Measurements from ENCODE around the gene DCAF17.

The DCAF17 gene, protein sequence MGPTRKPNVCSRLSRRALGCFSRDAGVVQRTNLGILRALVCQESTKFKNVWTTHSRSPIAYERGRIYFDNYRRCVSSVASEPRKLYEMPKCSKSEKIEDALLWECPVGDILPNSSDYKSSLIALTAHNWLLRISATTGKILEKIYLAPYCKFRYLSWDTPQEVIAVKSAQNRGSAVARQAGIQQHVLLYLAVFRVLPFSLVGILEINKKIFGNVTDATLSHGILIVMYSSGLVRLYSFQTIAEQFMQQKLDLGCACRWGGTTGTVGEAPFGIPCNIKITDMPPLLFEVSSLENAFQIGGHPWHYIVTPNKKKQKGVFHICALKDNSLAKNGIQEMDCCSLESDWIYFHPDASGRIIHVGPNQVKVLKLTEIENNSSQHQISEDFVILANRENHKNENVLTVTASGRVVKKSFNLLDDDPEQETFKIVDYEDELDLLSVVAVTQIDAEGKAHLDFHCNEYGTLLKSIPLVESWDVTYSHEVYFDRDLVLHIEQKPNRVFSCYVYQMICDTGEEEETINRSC

GRCh38 chr2:171434013-171434989, at the start of gene DCAF17:
DCAF17 (plus strand) TSS chr2:171434226; CDS start chr2:171434578, 352 bp downstream.
- peak; percentile 87 to 90 for DNase-seq (ENCODE audit: low read depth in 2 of 2)

GRCh38 chr2:171386627-171387026, 47.4 kb upstream of the DCAF17 start:
- DNase-seq (ENCODE audit: low read depth in 2 of 2): no peak

GRCh38 chr2:171387052-171387451, 47.0 kb upstream of the DCAF17 start:
- DNase-seq (ENCODE audit: low read depth in 2 of 2): no peak

DNA sequence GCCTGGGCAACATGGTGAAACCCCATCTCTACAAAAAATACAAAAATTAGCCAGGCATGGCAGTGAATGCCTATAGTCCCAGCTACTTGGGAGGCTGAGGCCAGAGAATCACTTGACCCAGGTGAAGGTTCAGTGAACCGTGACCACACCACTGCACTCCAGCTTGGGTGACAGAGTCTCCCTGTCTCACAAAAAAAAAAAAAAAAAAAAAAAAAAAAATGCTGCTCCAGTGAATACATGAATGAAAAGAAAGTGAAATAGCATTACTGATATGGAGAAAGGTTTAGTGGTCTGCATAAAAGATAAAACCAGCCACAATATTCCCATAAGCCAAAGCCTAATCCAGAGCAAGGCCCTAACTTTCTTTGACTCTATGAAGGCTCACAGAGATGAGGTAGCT, 44.7 kb upstream of the DCAF17 start:
- DNase-seq (ENCODE audit: low read depth in 2 of 2): no peak

GRCh38 chr2:171389780-171390179, 44.2 kb upstream of the DCAF17 start:
- DNase-seq (ENCODE audit: low read depth in 2 of 2): no peak

- DNase-seq (ENCODE audit: low read depth in 2 of 2): no peak
These were observed 43.0 kb upstream of the DCAF17 start for GRCh38 chr2:171390941-171391516.

DNA sequence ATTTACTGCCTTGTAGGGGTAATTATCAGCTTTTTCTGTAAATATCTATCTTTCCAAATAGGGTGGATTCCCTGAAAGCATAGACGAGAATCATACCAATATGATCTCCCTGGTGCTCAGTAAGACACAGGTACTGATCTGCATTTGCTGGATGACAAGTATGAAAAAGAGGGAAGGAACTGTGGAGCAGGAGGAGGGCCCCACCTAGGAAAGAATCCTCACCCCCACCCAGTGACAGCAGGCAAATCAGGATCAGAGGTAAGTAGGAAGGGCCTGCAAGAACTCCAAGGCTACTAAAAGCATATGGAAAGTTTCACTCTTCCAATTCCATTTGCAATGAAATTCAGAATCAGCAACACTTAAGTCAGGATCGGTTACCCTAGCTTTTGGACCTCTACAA, 42.5 kb upstream of the DCAF17 start:
- DNase-seq (ENCODE audit: low read depth in 2 of 2): no peak

DNA sequence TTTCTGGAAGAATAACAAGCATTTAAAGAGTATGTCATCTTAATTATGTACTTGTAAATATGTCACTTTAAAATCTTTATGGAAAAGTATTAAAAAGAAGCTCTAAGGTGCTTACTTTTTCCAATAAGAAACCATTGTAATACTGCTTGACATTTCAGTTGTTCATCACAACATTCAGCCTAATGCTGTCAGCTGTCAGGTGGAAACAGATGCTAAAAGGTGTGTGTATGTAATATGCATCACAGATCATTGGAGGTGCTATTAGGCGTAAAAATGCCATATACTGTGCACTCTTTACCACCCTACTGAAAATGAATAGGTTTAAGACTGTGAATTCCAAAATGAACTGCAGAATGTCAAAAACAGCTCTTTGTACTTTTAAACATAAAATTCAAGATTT, 40.5 kb upstream of the DCAF17 start:
- no peak for DNase-seq (ENCODE audit: low read depth in 2 of 2)

DNA sequence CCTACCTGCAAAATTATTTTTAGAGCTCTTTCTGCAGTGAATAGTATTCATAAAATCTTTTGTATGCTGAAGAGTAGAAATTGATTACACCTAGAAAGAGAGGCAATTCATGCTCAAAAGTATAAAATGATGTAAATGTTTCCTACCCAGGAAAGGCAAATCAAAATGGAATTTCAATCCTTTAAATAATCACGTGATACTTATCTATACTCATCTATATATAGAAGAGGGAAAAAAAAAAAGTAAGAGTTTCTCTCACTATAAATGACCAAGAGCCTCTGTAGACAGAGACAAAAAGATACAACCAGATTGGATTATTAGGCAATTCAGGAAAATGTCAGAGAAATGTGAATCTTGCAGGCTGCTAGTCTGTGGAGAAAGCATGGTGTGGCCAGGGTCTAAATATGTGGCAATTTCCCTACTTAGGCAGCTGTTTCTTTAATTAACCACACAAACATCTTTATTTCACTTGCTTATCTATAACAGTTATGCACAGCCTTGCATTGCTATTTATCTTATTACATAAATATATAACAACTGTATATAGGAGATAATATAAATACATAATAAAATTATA, 39.8 kb upstream of the DCAF17 start:
- DNase-seq (ENCODE audit: low read depth in 2 of 2): no peak

GRCh38 chr2:171399292-171399691, 34.7 kb upstream of the DCAF17 start:
- no peak for DNase-seq (ENCODE audit: low read depth in 2 of 2)

GRCh38 chr2:171400395-171400794, 33.6 kb upstream of the DCAF17 start:
- DNase-seq (ENCODE audit: low read depth in 2 of 2): no peak

GRCh38 chr2:171401947-171402346, 32.1 kb upstream of the DCAF17 start:
- DNase-seq (ENCODE audit: low read depth in 2 of 2): no peak

DNA sequence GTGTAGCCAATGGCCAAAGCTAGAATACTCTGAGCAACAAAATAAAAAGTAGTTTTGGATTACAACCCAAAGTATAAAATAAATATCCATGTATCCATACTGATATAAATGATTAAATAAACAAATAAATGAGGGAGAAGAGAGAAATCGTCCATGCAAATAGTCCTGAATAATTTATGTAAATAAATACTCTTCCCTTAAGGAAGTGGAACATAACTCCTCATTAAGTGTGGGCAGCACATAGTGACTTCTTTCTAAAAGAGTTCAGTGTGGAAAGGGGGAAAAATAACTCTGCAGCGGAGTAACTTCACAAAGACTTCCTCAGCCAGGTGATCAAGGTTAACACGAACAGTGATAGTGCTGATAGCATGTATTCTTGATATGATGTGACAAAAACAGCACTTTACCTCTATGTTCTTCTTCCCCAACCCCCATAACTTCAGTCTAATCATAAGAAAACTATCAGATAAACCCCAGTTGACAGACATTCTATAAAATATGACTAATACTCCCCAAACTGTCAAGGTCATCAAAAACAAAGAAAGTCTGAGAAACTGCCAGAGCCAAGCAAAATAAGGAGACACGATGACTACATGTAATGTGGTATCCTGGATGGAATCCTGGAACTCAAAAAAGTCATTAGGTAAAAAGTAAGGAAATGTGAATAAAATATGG, 31.0 kb upstream of the DCAF17 start:
- no peak for DNase-seq (ENCODE audit: low read depth in 2 of 2)

DNA sequence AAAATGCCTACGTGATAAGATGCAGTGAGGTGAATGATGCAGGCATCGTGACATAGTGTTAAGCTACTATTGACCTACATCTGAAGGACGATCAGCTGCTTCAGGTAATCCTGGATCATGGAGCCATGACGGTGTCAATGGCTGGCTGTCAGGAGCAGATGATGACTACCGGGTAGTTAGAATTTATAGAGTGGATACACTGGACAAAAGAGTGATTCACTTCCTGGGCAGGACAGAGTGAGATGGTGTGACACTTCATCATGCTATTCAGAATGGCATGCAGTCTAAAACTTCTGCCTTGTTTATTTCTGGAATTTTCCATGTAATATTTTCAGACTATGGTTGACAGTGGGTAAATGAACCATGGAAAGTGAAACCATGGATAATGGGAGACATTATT, 29.8 kb upstream of the DCAF17 start:
- no peak for DNase-seq (ENCODE audit: low read depth in 2 of 2)

- no peak for DNase-seq (ENCODE audit: low read depth in 2 of 2)
These were observed 29.3 kb upstream of the DCAF17 start for GRCh38 chr2:171404719-171405118.

DNA sequence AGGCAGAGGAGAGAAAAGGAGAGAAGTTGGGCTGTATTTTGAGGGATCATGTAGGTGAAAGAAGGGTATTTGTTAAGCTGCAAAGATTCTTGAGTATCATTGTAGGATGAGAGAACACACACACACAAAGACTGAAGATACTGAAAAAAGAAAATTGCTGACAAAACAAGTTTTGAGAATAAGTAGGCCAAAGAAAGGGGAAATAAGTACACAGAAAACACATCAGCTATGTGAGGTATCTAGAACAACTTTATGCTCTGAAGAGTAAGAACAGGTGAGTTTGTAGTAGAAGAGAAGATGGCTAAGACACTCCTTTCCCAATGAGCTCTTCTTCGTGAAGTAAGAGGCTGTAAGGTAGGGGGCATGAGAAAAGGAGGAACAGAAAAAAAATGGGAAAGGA, 28.5 kb upstream of the DCAF17 start:
- DNase-seq (ENCODE audit: low read depth in 2 of 2): no peak

DNA sequence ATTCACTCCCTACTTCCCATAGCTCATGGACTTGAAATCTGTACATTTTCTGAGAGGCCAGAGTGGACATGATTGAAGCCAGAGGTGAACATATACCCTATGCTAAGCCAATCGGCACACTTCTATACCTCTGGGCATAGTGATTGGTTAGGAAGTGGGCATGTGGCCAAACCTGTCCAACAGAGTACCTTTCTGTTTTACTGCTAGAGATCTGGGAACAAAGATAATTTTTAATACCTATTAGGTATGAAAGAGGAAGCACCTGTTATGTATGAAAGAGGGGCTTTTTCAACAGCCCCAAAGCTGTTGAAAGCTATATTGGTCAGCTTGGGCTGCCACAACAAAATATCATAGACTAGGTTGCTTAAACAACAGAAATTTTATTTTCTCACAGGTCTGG, 28.0 kb upstream of the DCAF17 start:
- DNase-seq (ENCODE audit: low read depth in 2 of 2): no peak

- DNase-seq (ENCODE audit: low read depth in 2 of 2): no peak
These were observed 26.9 kb upstream of the DCAF17 start for GRCh38 chr2:171407030-171407675.

DNA sequence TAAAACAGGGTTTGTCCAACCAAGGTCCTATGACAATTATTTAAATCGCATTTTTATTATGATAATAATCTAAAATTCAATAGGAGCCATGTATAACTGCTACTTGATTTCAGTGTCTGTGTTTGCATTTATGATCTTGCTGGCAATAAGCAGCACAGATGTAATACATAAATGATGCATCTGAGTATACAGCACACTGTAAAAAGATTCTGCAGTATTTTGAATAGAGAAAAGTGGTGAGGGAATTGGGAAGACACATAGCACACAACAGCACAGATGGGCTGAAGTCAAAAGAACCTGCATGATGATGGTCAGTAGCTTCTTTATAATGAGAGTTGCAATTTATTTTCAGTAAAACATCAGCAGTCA, 26.4 kb upstream of the DCAF17 start:
- no peak for DNase-seq (ENCODE audit: low read depth in 2 of 2)

DNA sequence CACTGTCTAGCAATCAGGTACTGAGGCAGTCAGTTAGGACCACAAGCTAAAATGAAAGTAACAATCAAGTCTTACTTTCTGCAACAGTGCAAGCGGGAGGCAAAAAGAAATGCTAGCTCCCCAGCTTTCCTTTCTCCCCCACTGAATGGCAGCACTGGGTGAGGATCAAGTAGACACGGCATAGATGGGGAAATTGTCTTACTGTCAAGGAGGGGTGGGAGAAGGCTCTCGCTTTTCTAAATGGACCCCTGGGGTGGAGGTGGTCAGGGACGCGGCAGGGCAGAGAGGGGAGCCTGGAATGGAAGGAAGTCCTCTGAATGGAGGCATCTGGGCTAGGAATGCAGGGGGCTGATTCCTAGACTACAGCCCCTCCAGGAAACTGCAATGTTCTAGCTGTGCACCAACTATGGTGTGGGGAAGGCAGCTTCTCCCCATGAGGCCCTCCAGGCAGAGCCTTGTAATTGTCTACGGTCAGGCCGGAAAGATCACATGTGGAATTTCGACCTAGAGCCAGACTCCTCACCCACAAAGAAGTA, 24.5 kb upstream of the DCAF17 start:
- no peak for DNase-seq (ENCODE audit: low read depth in 2 of 2)

Measured in stimulated activated CD4-positive, alpha-beta T cell treated with anti-CD3 and anti-CD28 coated beads, Interleukin-12 subunit alpha, Interleukin-12 subunit beta, amount 100 ng/mL, for 24 hours (primary cell).